Memory B cell (primary cell): ENCODE data around the gene NCKAP1.

Source experiments
- ATAC-seq: fragments of 150-1000 bp; cut with Tn5 transposase; 2 replicates; pipeline ENCODE4 v1.10.0; 2021; ENCODE audit warnings: low read depth, mild to moderate bottlenecking, moderate library complexity
- DNase-seq, 2 donors: peaks; one replicate each; pipeline ENCODE4 v3.0.0; 2022; ENCODE audit warnings: low spot score in 2 of 2
- H3K27ac Mint-ChIP-seq: one replicate; pipeline ENCODE4 v1.8.0; 2022; ENCODE audit warnings: mild to moderate bottlenecking, moderate library complexity, mixed read lengths
- H3K27me3 Mint-ChIP-seq: one replicate; pipeline ENCODE4 v1.8.0; 2022; ENCODE audit warnings: mixed read lengths
- H3K36me3 Mint-ChIP-seq: one replicate; pipeline ENCODE4 v1.8.0; 2022; ENCODE audit warnings: mild to moderate bottlenecking, mixed read lengths
- H3K4me1 Mint-ChIP-seq: one replicate; pipeline ENCODE4 v1.8.0; 2022; ENCODE audit warnings: mixed read lengths
- H3K4me3 Mint-ChIP-seq: one replicate; pipeline ENCODE4 v1.8.0; 2022; ENCODE audit warnings: mild to moderate bottlenecking, moderate library complexity, mixed read lengths
- H3K9me3 Mint-ChIP-seq: one replicate; pipeline ENCODE4 v1.8.0; 2022; ENCODE audit warnings: mixed read lengths

NCKAP1 gene

DNA sequence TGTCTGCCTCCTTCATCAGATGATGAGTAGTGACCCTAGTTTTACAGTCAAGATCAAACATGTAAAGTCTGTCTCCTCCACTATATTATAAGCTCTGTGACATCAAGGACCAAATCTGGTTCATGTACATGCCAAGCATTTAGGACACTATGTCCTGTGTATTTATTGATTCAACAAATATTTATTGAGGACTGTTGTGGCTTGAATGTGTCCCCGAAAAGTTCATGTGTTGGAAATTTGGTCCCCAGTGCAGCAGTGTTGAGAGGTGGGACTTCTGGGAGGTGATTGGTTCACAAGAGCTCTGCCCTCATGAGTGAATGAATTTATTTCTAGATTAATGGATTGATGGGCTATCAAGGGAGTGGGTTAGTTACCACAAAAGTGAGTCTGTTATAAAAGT lies 125.2 kb downstream of the NCKAP1 start:
- no peak for ATAC-seq
- Mint-ChIP-seq H3K9me3 (no peaks in the 10 kb centered on the region), H3K27me3 (peaks cover 5% of the 10 kb centered on the region), H3K36me3 (no peaks in the 10 kb centered on the region), H3K4me1 (no peaks in the 10 kb centered on the region), H3K4me3 (no peak overlapping the region), H3K27ac (no peak overlapping the region)
- DNase-seq: no peak

DNA sequence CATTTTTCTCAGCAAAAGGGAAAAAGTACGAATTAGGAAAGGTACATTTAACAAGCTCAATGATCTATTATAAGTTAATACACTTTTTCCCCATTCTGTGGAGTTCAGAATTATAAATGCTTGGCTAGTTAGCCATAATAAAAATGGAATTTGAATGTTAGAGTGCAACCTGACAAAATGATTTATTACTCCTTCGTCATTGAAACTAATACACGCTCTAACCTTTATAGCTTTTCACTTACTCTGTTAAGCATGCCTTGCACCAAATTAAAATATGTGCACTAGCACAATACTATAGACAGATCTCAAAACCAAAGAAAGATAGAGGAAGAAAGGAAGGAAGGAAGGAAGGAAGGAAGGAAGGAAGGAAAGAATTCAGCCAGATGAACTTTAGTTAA lies 125.7 kb downstream of the NCKAP1 start:
- H3K27ac Mint-ChIP-seq: no peak overlapping the region
- no peak for ATAC-seq
- no peak for DNase-seq

DNA sequence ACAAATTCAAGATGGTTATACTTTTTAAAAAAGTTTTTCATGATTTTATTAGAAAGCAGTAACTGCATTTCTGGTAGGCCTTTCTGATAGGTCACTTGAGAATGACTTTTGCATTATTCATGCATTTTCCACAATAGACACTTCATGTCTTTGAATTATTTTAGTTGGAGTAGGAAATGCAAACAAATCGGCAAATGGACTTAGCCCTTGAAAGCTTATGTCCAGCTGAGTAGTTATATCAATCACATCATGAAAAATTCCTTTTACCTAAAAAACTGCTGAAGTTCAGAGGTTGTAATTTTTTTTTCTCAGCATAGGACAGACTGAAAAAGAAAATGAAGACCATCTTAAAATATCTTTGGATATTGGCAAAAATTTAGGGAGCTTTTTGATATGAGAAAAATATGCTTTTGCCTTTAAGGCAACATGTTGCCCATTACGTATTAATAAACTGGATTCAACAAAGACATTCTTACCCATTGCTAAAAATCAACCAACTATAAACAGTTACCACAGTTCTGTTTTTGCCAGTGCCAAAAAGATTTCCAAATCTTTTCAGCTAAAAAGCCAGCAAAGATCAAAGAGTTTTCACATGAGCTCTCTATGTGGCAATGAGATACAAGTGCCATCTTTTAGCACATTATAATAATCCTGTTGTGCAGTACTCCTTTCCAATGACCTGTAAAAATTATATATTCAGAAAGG lies 126.3 kb downstream of the NCKAP1 start:
- DNase-seq (no peak), ATAC-seq (no peak)
- Mint-ChIP-seq H3K4me3 (no peak overlapping the region), H3K9me3 (no peaks in the 10 kb centered on the region), H3K36me3 (no peaks in the 10 kb centered on the region), H3K27me3 (peaks cover 5% of the 10 kb centered on the region), H3K4me1 (no peaks in the 10 kb centered on the region), H3K27ac (no peak overlapping the region)

More for the DNA sequence above, 125.7 kb downstream of the NCKAP1 start:
- Mint-ChIP-seq H3K27me3 (peaks cover 5% of the 10 kb centered on the region), H3K4me1 (no peaks in the 10 kb centered on the region), H3K4me3 (no peak overlapping the region), H3K36me3 (no peaks in the 10 kb centered on the region), H3K9me3 (no peaks in the 10 kb centered on the region)

DNA sequence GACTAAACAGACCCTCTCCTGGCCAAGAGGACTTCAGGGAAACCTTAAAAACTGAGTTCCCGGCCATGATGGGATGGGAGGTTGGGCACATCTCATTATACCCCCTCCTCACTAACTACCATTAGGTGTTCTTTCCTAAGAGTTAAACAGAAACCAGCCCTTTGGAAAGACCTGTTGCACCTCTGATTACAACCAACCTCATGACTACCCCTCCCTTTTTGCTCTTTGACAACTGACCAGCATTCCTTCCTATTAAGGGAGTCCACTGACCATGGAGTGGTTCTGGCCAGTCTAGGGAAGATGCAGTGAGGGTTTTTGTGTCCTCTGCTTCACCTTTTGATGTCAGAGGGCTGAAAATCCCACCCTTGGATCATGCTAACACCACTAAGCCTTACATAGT lies 127.3 kb downstream of the NCKAP1 start:
- H3K9me3 Mint-ChIP-seq: no peaks in the 10 kb centered on the region
- ATAC-seq (no peak), DNase-seq (no peak)
- no peaks in the 10 kb centered on the region for H3K4me1 Mint-ChIP-seq
- H3K27ac Mint-ChIP-seq: no peak overlapping the region
- H3K27me3 Mint-ChIP-seq: peaks cover 5% of the 10 kb centered on the region
- no peak overlapping the region for H3K4me3 Mint-ChIP-seq
- H3K36me3 Mint-ChIP-seq: no peaks in the 10 kb centered on the region

DNA sequence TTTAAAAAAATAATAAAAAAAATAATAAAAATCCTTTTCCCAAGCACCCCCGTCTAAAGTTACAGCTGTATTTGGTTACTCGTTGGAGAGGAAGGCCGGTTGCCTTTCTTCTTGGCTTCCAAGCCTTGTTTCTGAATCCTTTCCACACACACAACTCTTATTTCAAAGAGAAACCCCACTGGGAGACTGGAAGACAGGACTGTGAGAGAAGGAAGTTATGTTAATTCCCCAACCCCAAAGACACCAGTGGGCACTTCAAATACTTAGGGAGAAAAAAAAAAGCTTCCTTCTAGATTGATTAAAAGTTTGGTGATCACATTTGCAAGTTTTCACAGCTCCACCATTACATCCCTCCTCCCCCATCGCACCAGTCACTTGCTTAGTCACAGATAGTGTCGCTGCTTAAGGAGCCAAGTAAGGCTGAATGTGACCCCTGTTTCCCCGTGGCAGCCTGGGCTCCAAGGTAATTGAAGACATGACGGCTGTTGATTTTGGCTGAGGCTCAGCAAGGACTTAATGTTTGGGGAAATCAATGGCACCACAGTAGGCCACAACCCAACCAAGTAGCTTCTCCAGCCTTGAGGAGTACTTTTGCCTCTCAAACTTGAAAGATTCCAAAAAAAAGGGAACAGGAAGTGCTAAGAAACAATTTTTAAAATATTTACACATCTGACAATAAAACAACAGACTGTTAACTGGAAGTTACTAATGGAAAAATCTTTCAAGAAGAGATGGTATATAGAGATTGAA lies 131.0 kb downstream of the NCKAP1 start:
- ATAC-seq: no peak
- Mint-ChIP-seq H3K27me3 (peaks cover 2% of the 10 kb centered on the region), H3K4me3 (no peak overlapping the region), H3K36me3 (no peaks in the 10 kb centered on the region), H3K4me1 (no peaks in the 10 kb centered on the region), H3K9me3 (no peaks in the 10 kb centered on the region), H3K27ac (no peak overlapping the region)
- no peak for DNase-seq

DNA sequence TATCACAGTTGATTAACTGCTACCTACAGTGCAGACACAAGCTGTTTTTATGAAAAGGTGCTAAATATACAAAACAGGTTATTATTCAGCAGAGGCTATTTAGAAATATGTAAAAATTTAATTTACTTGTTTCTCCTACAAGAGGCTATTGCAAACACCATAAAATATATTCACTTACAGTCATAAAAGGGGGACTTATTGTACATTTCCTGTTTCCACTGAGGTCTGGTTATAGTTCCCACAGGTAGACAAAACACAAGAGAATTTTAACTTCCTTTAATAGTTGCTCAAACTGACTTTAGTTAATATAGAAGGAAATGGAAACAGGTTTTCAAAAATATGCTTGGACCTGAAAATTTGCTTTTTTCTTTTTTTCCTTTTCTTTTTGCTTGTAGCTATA lies 131.8 kb downstream of the NCKAP1 start:
- peaks cover 2% of the 10 kb centered on the region for H3K27me3 Mint-ChIP-seq
- no peak overlapping the region for H3K27ac Mint-ChIP-seq
- H3K4me3 Mint-ChIP-seq: no peak overlapping the region

DNA sequence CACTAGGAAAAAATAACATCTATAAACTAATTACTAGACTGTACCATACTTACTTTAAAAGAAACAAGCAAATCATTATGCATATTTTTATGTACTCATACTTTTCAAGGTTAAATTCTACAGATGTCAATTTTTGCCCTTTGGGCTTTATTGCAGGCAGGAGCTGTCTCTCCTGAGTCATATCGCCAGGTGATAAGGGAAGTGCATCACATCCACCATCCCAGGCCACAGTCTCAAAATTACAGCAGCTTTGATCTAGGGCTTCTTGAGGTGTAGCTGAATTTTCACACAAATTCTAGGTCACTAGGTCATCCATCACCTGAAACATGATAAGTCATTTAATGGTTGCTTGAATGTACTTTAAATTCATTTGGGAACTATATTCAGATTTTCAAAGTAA lies 133.4 kb downstream of the NCKAP1 start:
- H3K27ac Mint-ChIP-seq: no peak overlapping the region
- H3K4me3 Mint-ChIP-seq: no peak overlapping the region
- no peaks in the 10 kb centered on the region for H3K4me1 Mint-ChIP-seq
- DNase-seq: no peak
- no peak for ATAC-seq
- H3K27me3 Mint-ChIP-seq: no peaks in the 10 kb centered on the region
- no peaks in the 10 kb centered on the region for H3K9me3 Mint-ChIP-seq
- no peaks in the 10 kb centered on the region for H3K36me3 Mint-ChIP-seq

More for the DNA sequence above, 131.8 kb downstream of the NCKAP1 start:
- ATAC-seq (no peak), DNase-seq (no peak)
- Mint-ChIP-seq H3K4me1 (no peaks in the 10 kb centered on the region), H3K9me3 (no peaks in the 10 kb centered on the region), H3K36me3 (no peaks in the 10 kb centered on the region)

DNA sequence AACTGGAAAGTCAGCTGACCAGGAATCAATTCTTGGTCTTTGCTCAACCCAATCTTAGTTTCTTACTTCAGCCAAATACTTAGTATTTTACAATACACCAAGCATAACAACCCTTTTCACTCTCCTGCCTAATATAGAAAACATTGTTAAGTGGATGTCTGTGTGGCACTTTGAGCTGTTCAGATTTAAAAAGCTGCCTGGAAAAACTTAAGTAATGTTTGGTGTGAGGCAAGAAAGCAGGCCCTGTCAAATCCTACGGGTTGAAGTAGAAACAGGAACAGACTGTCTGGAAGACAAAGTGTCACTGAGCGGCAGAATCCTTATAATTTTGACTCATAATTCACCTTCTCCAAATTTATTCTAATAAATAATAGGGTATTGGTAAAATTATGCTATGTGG lies 134.7 kb downstream of the NCKAP1 start:
- H3K36me3 Mint-ChIP-seq: no peaks in the 10 kb centered on the region
- ATAC-seq: no peak
- H3K27ac Mint-ChIP-seq: no peak overlapping the region
- no peaks in the 10 kb centered on the region for H3K9me3 Mint-ChIP-seq
- no peak for DNase-seq
- no peaks in the 10 kb centered on the region for H3K4me1 Mint-ChIP-seq
- H3K27me3 Mint-ChIP-seq: no peaks in the 10 kb centered on the region
- H3K4me3 Mint-ChIP-seq: no peak overlapping the region

DNA sequence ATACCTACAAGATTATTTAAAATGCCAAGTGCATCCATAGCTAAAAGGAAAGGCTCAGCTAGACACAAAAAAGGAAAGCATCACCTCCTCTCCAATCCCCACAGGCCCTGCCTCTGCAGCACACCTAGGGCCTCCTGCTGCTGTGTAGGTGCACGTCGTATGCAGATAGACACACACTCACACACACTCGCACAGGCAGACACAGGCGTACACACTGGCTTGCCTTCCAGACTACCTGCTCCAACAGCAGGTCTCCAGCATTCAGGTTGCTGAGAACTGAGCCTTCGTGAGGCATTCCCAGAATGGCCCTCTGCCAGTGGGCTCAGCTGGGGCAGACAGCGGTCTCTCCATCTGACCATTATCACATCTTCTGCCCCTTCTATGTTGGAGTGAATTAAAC lies 136.5 kb downstream of the NCKAP1 start:
- H3K27ac Mint-ChIP-seq: no peak overlapping the region
- no peak overlapping the region for H3K4me3 Mint-ChIP-seq
- H3K36me3 Mint-ChIP-seq: no peaks in the 10 kb centered on the region
- H3K9me3 Mint-ChIP-seq: no peaks in the 10 kb centered on the region
- H3K4me1 Mint-ChIP-seq: no peaks in the 10 kb centered on the region
- ATAC-seq (no peak), DNase-seq (no peak)
- no peaks in the 10 kb centered on the region for H3K27me3 Mint-ChIP-seq

DNA sequence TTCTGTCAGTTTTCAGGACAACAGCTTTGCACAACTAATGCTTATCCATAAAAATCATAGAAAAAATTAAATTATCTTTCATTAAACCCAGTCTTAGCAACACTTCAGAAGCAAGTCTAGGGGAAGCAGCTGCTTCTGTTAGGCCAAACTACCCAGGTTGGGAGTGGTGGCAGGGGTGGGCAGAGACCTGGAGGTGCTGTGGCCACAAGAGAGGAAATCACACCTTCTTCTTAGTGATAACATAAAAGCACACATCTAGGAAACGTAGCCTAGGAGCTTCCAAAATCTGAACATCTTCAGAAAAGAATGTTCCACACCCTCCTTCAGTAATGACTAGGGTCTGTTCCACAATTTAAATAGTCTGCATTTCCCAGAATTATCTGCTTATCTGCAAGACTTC lies 139.5 kb downstream of the NCKAP1 start:
- no peak for ATAC-seq
- H3K4me3 Mint-ChIP-seq: no peak overlapping the region
- H3K27me3 Mint-ChIP-seq: peaks cover 1% of the 10 kb centered on the region
- H3K9me3 Mint-ChIP-seq: no peaks in the 10 kb centered on the region
- no peak for DNase-seq
- H3K4me1 Mint-ChIP-seq: no peaks in the 10 kb centered on the region
- H3K36me3 Mint-ChIP-seq: no peaks in the 10 kb centered on the region
- no peak overlapping the region for H3K27ac Mint-ChIP-seq

DNA sequence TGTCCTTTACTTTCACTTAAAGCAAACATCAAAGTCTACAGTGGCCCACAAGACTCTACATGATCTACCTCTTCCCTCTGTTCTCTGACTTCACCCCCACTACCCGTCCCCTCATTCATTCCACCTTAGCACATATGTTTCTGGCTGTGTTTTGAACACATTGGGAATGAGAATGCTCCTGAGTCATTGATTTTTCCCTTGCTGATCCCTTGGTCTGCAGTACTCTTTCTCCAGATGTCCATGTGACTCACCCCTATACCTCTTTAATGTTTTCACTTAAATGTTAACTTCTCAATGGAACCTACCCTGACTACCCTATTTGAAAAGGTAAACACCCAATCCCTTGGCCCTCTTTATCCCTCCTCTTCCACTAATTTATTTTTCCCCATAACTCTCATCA lies 141.1 kb downstream of the NCKAP1 start:
- no peaks in the 10 kb centered on the region for H3K36me3 Mint-ChIP-seq
- H3K9me3 Mint-ChIP-seq: no peaks in the 10 kb centered on the region
- DNase-seq (no peak), ATAC-seq (no peak)
- no peak overlapping the region for H3K27ac Mint-ChIP-seq
- no peaks in the 10 kb centered on the region for H3K4me1 Mint-ChIP-seq
- H3K4me3 Mint-ChIP-seq: no peak overlapping the region
- H3K27me3 Mint-ChIP-seq: peaks cover 1% of the 10 kb centered on the region

DNA sequence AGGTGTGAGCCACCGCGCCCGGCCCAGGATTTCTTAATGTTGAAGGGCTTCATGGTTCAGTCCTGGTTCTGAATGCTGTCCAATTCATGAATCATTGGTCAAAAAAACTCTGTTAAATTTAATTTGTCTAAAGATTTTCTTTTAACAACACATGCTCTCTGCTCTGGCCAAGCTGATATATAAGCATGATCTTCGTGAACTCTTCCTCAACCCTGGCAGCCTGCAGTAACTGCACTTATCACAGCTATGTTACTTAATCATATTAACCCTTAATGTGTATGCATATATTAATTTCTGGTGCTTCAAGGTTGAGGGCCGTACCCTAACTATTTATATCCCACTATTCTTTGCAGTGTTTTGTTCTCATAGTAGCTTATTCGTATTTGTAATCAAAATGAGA lies 142.5 kb downstream of the NCKAP1 start:
- Mint-ChIP-seq H3K27me3 (peaks cover 4% of the 10 kb centered on the region), H3K4me3 (no peak overlapping the region)

DNA sequence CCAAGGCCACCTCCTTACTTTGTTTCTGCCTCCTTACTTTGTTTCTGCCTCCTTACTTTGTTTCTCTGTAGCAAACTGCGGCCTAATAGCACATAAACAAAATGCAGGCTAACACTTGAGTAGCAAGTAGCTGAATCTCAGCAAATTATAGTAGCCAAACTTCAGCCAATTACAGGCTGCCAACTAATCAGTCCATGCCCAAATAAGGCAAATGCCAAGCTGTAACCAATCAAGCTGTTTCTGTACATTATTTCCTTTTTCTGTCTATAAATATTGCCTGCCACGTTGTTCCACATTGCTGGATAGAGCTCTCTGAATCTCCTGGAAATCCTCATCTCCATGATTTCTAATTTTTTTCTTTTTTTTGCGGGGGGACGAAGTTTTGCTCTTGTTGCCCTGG lies 143.1 kb downstream of the NCKAP1 start:
- DNase-seq (no peak), ATAC-seq (no peak)
- no peak overlapping the region for H3K4me3 Mint-ChIP-seq
- H3K27ac Mint-ChIP-seq: no peak overlapping the region
- no peaks in the 10 kb centered on the region for H3K36me3 Mint-ChIP-seq
- no peaks in the 10 kb centered on the region for H3K9me3 Mint-ChIP-seq
- peaks cover 4% of the 10 kb centered on the region for H3K27me3 Mint-ChIP-seq
- no peaks in the 10 kb centered on the region for H3K4me1 Mint-ChIP-seq

More for the DNA sequence above, 142.5 kb downstream of the NCKAP1 start:
- H3K27ac Mint-ChIP-seq: no peak overlapping the region
- no peaks in the 10 kb centered on the region for H3K9me3 Mint-ChIP-seq
- H3K4me1 Mint-ChIP-seq: no peaks in the 10 kb centered on the region
- no peaks in the 10 kb centered on the region for H3K36me3 Mint-ChIP-seq
- DNase-seq (no peak), ATAC-seq (no peak)

DNA sequence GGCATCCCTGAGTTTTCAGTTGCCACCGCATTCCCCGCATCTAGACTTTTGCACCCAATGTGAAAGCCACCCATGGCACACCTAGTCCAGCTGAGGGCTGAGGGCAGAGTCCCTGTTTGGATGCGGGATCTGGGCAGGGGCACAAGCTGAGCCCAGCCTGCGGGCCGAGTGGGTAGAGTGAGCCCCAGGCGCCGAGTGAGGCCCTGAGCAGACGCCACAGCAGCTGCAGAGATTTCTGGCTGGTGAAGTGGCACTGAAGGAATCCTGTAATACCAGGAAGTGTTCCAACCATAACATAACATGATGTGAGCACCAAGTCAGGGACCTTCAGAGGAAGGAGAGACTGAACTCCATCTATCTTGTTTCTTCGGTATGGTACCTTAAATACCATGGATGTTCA lies 144.1 kb downstream of the NCKAP1 start:
- ATAC-seq: no peak
- Mint-ChIP-seq H3K36me3 (no peaks in the 10 kb centered on the region), H3K27me3 (peaks cover 4% of the 10 kb centered on the region), H3K9me3 (no peaks in the 10 kb centered on the region), H3K27ac (no peak overlapping the region), H3K4me3 (no peak overlapping the region), H3K4me1 (no peaks in the 10 kb centered on the region)
- DNase-seq: no peak

DNA sequence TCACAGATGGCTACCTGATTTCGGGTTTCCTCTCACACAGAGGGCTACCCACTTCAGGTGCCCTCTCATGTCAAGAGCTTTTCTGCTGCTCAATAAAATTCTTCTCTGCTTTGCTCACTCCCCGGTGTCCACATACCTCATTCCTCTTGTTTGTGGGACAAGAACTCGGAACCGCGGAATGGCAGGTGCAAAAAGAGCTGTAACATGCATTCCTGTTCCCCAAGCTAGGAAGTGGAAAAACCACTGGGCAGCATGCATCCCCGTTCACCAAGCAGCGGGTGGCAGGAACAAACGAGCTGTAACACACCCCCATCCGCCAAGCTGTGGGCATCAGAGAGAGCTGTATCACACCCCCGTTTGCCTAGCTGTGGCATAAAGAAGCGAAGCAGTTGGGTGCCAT lies 144.6 kb downstream of the NCKAP1 start:
- H3K27ac Mint-ChIP-seq: no peak overlapping the region
- ATAC-seq (no peak), DNase-seq (no peak)
- peaks cover 4% of the 10 kb centered on the region for H3K27me3 Mint-ChIP-seq
- H3K36me3 Mint-ChIP-seq: no peaks in the 10 kb centered on the region
- H3K4me3 Mint-ChIP-seq: no peak overlapping the region
- no peaks in the 10 kb centered on the region for H3K9me3 Mint-ChIP-seq
- no peaks in the 10 kb centered on the region for H3K4me1 Mint-ChIP-seq
